Stomach (tissue), 9 donors: ENCODE measurements around the gene SHROOM4. TPM values are rescaled to one million over a fixed set of nuclear protein-coding genes. Genes with fewer than 3 reads are reported as not detected.

ENCODE experiments used
- DNase-seq, 2 donors: peaks; one replicate each; pipeline versions ENCODE4 v3.0.0 to v3.0.0-alpha.2; 2013 to 2019
- H3K27ac ChIP-seq, 5 donors: fragments of 200-600 bp in 4 of 5; sonication (generic) in 4 of 5; one replicate each; pipeline ENCODE4 v1.5.1; 2013 to 2019; ENCODE audit warnings: mild to moderate bottlenecking in 1 of 5, moderate library complexity in 1 of 5
- H3K27me3 ChIP-seq, 3 donors: fragments of 200-600 bp; sonication (generic); one replicate each; pipeline ENCODE4 v1.5.1; 2017 to 2019; ENCODE audit warnings: mixed run types in 1 of 3
- H3K36me3 ChIP-seq, 4 donors: fragments of 200-600 bp; sonication (generic); 1 replicate in 3 of 4; 2 replicates in 1 of 4; pipeline ENCODE4 v1.5.1; 2016 to 2019
- H3K4me1 ChIP-seq, 4 donors: fragments of 200-600 bp; sonication (generic); one replicate each; pipeline ENCODE4 v1.5.1; 2016 to 2019
- H3K4me3 ChIP-seq, 4 donors: fragments of 200-600 bp; sonication (generic) in 3 of 4; one replicate each; pipeline ENCODE4 v1.5.1; 2016 to 2019; ENCODE audit warnings: mild to moderate bottlenecking in 1 of 4
- H3K9me3 ChIP-seq, 4 donors: fragments of 200-600 bp; sonication (generic); one replicate each; pipeline ENCODE4 v1.5.1; 2016 to 2019
- CTCF ChIP-seq, 7 experiments: fragments of 450-650 bp in 4 of 7; fragments of 200-600 bp in 3 of 7; sonication (generic) in 3 of 7; IDR thresholded peaks; one replicate each; pipeline ENCODE4 v1.5.1; 2016 to 2019; ENCODE audit warnings: antibody characterized with exemption in 7 of 7, control low read depth in 2 of 7, mild to moderate bottlenecking in 1 of 7
- EP300 ChIP-seq: sonication (generic); formaldehyde crosslinking; IDR thresholded peaks from one replicate; pipeline ENCODE4 v1.6.1; 2017; ENCODE audit warnings: antibody characterized with exemption
- POLR2A ChIP-seq, 4 donors: fragments of 450-650 bp; IDR thresholded peaks; one replicate each; pipeline ENCODE4 v1.6.1; 2016; ENCODE audit warnings: antibody characterized with exemption in 4 of 4, control low read depth in 2 of 4, mild to moderate bottlenecking in 1 of 4, moderate library complexity in 1 of 4
- POLR2AphosphoS5 ChIP-seq, 3 donors: sonication (generic); formaldehyde crosslinking; IDR thresholded peaks; one replicate each; pipeline ENCODE4 v1.6.1; 2016; ENCODE audit warnings: antibody characterized with exemption in 3 of 3
- WGBS, 5 donors: extraction: QIAGEN DNeasy Blood & Tissue Kit in 3 of 5; methylation state at CpG; one replicate each; pipeline versions ENCODE4 v1.1.5 to v1.1.7; 2013 to 2018; 5-methylcytosine and 5-hydroxymethylcytosine counted together
- intact Hi-C: fragments of 100-400 bp; cut with DNase I; formaldehyde crosslinking; loops from one replicate; pipeline ENCODE4 v1.15.1; 2023; ENCODE audit warnings: low total_unique reads
- polyA plus RNA-seq, 3 donors: library from polyadenylated mRNA; stranded (reverse); fragments of 200-250 nt; gene quantifications; one replicate each; pipeline ENCODE4 v1.2.3, GENCODE V29; 2013
- total RNA-seq, 5 donors: library from RNA; depleted of rRNA; stranded (reverse); fragments of >200 nt; gene quantifications; one replicate each; pipeline versions ENCODE4 v1.1.0 to v1.2.3, GENCODE V29; 2014 to 2016
- donor health status: healthy with polysubstance abuse.
- donor health status: Bipolar disorder and iron deficiency.
- donor health status: healthy.

The SHROOM4 gene
- total and polyA plus RNA-seq, 8 donors = 0.88 to 8.3 (median 2.6) TPM

- H3K36me3 ChIP-seq = no peaks in the 10 kb centered on the region
- TF ChIP-seq EP300 = no peak
- TF ChIP-seq POLR2AphosphoS5 (IDR thresholded peaks at IDR 0.05) = no peak
- H3K9me3 ChIP-seq = peaks cover 0 to 7% (median 3%) of the 10 kb centered on the region in 4 donors
- no peaks in the 10 kb centered on the region for H3K4me1 ChIP-seq
- peaks cover 0 to 5% (median 0%) of the 10 kb centered on the region in 3 donors for H3K27me3 ChIP-seq
- H3K27ac ChIP-seq = no peak overlapping the region
- 82 to 98% (median 84%) methylated on average over 3 of the region's 3 CpGs for WGBS, 5 donors
- intact Hi-C loops = no loop called here
- DNase-seq = no peak
- no peak overlapping the region for H3K4me3 ChIP-seq
These were observed 227.0 kb downstream of the SHROOM4 start for GRCh38 chrX:50586980-50587379.

- Histone ChIP-seq H3K9me3 (peaks cover 0 to 7% (median 3%) of the 10 kb centered on the region in 4 donors), H3K4me1 (no peaks in the 10 kb centered on the region), H3K27ac (no peak overlapping the region), H3K4me3 (no peak overlapping the region), H3K27me3 (peaks cover 0 to 5% (median 0%) of the 10 kb centered on the region in 3 donors), H3K36me3 (no peaks in the 10 kb centered on the region)
- TF ChIP-seq EP300 (no peak), POLR2A (IDR thresholded peaks at IDR 0.05) (no peak), CTCF (IDR thresholded peaks at IDR 0.05) (no peak), POLR2AphosphoS5 (IDR thresholded peaks at IDR 0.05) (no peak)
- intact Hi-C loops = no loop called here
- no peak for DNase-seq
These were observed 227.6 kb downstream of the SHROOM4 start for GRCh38 chrX:50586407-50586806.

GRCh38 chrX:50581405-50581804 is 232.6 kb downstream of the SHROOM4 start:
- DNase-seq = no peak
- H3K27ac ChIP-seq = no peak overlapping the region
- TF ChIP-seq POLR2AphosphoS5 (IDR thresholded peaks at IDR 0.05) = no peak
- TF ChIP-seq POLR2A (IDR thresholded peaks at IDR 0.05) = no peak
- TF ChIP-seq CTCF (IDR thresholded peaks at IDR 0.05) = no peak
- no peak for TF ChIP-seq EP300
- no peaks in the 10 kb centered on the region for H3K36me3 ChIP-seq
- H3K9me3 ChIP-seq = peaks cover 0 to 7% (median 3%) of the 10 kb centered on the region in 4 donors
- intact Hi-C loops = no loop called here
- H3K27me3 ChIP-seq = peaks cover 0 to 5% (median 0%) of the 10 kb centered on the region in 3 donors
- H3K4me3 ChIP-seq = no peak overlapping the region
- no peaks in the 10 kb centered on the region for H3K4me1 ChIP-seq
- 65 to 79% (median 78%) methylated on average over 1 of the region's 1 CpG for WGBS, 5 donors

- no peaks in the 10 kb centered on the region for H3K36me3 ChIP-seq
- H3K27ac ChIP-seq = no peak overlapping the region
- WGBS, 5 donors = 6 to 16% (median 6%) methylated on average over 2 of the region's 2 CpGs
- peaks cover 0 to 7% (median 3%) of the 10 kb centered on the region in 4 donors for H3K9me3 ChIP-seq
- peak in 5 of 7 experiments; percentile 19 to 53 (median 31) for TF ChIP-seq CTCF (IDR thresholded peaks at IDR 0.05)
- no peak for TF ChIP-seq POLR2AphosphoS5 (IDR thresholded peaks at IDR 0.05)
- intact Hi-C loops = no loop called here
- DNase-seq = peak; percentile 34 to 73
- H3K4me3 ChIP-seq = no peak overlapping the region
- peaks cover 0 to 5% (median 0%) of the 10 kb centered on the region in 3 donors for H3K27me3 ChIP-seq
- no peaks in the 10 kb centered on the region for H3K4me1 ChIP-seq
These were observed 234.0 kb downstream of the SHROOM4 start for GRCh38 chrX:50579955-50580354.

- Histone ChIP-seq H3K9me3 (no peaks in the 10 kb centered on the region), H3K4me1 (no peaks in the 10 kb centered on the region), H3K36me3 (no peaks in the 10 kb centered on the region), H3K27ac (no peak overlapping the region), H3K27me3 (no peaks in the 10 kb centered on the region), H3K4me3 (no peak overlapping the region)
- 28 to 60% (median 45%) methylated on average over 1 of the region's 1 CpG for WGBS, 5 donors
- intact Hi-C loops = no loop called here
- no peak for DNase-seq
- TF ChIP-seq CTCF (IDR thresholded peaks at IDR 0.05) = no peak
- no peak for TF ChIP-seq POLR2AphosphoS5 (IDR thresholded peaks at IDR 0.05)
- TF ChIP-seq POLR2A (IDR thresholded peaks at IDR 0.05) = no peak
- no peak for TF ChIP-seq EP300
These were observed 236.7 kb downstream of the SHROOM4 start for GRCh38 chrX:50577326-50577725.
